ENCODE measurements around the gene TMEM154.

Gene TMEM154

DNA sequence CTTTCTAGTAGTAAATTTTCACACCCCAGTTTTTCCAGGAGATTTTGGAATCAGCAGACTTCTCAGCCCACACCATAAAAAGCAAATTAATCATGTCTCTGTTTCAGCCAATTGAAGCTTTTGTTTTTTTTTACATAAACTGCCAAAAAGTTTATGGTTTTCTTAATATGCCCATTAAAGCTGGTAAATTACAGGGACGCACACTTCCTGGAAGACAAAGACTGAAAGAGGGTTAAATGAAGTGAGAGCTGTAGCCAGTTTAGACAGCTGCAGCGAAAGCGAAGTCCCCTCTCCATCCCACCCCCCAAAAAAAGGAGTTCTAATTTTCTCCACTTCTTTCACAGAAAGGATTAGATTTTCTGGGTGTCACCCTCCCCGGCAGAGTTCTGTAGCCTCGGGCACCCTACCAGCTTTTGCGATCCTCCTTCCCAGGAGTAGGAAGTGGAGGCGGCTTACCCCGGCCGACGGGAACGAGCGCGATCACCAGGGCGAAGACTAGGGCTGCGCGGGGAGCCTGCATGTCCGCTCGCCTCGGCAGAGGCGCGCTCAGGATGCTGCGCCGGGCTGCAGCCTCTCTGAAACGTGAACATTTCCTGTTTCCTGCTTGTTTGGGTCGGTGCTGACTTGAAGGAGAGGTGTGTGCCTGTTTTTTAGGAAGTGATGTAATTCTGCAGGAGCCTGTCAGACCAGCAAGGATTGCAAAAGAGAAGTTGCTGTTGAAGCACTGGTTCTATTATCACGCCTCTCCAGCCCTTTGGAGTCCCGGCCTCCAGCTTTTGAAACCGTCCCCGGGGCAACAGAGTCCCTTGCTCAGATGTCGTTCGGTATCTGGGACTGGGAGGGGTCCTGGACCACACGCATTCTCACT is at the start of gene TMEM154 (continued):
- TF ChIP-seq ZNF274 (IDR thresholded peaks at IDR 0.05; ENCODE audit: low read length) (no peak), ZNF274 (tag by site-specific recombination; IDR thresholded peaks at IDR 0.05; ENCODE audit: borderline replicate concordance) (no peak), ZNF621 (tag by site-specific recombination; IDR thresholded peaks at IDR 0.05) (no peak), SP3 (tag by site-specific recombination; IDR thresholded peaks at IDR 0.05) (no peak), ZNF837 (tag by site-specific recombination; IDR thresholded peaks at IDR 0.05) (no peak), ZNF114 (tag by site-specific recombination; IDR thresholded peaks at IDR 0.05) (no peak), YY2 (tag by site-specific recombination; IDR thresholded peaks at IDR 0.05) (no peak), ZNF626 (tag by site-specific recombination; IDR thresholded peaks at IDR 0.05) (no peak), ZNF426 (tag by site-specific recombination; IDR thresholded peaks at IDR 0.05) (no peak), ZNF529 (tag by site-specific recombination; IDR thresholded peaks at IDR 0.05; ENCODE audit: insufficient replicate concordance) (no peak), ZNF302 (tag by site-specific recombination; IDR thresholded peaks at IDR 0.05; ENCODE audit: low read depth) (no peak), ZNF202 (tag by site-specific recombination; IDR thresholded peaks at IDR 0.05; ENCODE audit: borderline replicate concordance) (no peak), ZSCAN30 (tag by site-specific recombination; IDR thresholded peaks at IDR 0.05) (no peak), ZNF654 (tag by site-specific recombination; IDR thresholded peaks at IDR 0.05; ENCODE audit: low read depth) (no peak), ZNF211 (tag by site-specific recombination; IDR thresholded peaks at IDR 0.05; ENCODE audit: low read depth) (no peak), BCL11A (tag by site-specific recombination; IDR thresholded peaks at IDR 0.05; ENCODE audit: low read depth) (no peak), TCF7L2 (IDR thresholded peaks at IDR 0.05; ENCODE audit: borderline replicate concordance, low read depth, low read length) (no peak), ZNF555 (tag by site-specific recombination; conservative IDR thresholded peaks at IDR 0.05) (no peak), ZNF76 (tag by site-specific recombination; IDR thresholded peaks at IDR 0.05; ENCODE audit: borderline replicate concordance, low read depth) (no peak), ZNF747 (tag by site-specific recombination; IDR thresholded peaks at IDR 0.05) (no peak), SP7 (tag by site-specific recombination; IDR thresholded peaks at IDR 0.05) (no peak)
- TF ChIP-seq, protein P1, sequence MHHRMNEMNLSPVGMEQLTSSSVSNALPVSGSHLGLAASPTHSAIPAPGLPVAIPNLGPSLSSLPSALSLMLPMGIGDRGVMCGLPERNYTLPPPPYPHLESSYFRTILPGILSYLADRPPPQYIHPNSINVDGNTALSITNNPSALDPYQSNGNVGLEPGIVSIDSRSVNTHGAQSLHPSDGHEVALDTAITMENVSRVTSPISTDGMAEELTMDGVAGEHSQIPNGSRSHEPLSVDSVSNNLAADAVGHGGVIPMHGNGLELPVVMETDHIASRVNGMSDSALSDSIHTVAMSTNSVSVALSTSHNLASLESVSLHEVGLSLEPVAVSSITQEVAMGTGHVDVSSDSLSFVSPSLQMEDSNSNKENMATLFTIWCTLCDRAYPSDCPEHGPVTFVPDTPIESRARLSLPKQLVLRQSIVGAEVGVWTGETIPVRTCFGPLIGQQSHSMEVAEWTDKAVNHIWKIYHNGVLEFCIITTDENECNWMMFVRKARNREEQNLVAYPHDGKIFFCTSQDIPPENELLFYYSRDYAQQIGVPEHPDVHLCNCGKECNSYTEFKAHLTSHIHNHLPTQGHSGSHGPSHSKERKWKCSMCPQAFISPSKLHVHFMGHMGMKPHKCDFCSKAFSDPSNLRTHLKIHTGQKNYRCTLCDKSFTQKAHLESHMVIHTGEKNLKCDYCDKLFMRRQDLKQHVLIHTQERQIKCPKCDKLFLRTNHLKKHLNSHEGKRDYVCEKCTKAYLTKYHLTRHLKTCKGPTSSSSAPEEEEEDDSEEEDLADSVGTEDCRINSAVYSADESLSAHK (tag by site-specific recombination; IDR thresholded peaks at IDR 0.05), result no peak
- TF ChIP-seq, protein P2, sequence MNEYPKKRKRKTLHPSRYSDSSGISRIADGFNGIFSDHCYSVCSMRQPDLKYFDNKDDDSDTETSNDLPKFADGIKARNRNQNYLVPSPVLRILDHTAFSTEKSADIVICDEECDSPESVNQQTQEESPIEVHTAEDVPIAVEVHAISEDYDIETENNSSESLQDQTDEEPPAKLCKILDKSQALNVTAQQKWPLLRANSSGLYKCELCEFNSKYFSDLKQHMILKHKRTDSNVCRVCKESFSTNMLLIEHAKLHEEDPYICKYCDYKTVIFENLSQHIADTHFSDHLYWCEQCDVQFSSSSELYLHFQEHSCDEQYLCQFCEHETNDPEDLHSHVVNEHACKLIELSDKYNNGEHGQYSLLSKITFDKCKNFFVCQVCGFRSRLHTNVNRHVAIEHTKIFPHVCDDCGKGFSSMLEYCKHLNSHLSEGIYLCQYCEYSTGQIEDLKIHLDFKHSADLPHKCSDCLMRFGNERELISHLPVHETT (tag by site-specific recombination; IDR thresholded peaks at IDR 0.05), result no peak
- TF ChIP-seq, protein P3, sequence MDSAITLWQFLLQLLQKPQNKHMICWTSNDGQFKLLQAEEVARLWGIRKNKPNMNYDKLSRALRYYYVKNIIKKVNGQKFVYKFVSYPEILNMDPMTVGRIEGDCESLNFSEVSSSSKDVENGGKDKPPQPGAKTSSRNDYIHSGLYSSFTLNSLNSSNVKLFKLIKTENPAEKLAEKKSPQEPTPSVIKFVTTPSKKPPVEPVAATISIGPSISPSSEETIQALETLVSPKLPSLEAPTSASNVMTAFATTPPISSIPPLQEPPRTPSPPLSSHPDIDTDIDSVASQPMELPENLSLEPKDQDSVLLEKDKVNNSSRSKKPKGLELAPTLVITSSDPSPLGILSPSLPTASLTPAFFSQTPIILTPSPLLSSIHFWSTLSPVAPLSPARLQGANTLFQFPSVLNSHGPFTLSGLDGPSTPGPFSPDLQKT (IDR thresholded peaks at IDR 0.05; ENCODE audit: borderline replicate concordance, low read depth, low read length), result no peak
- TF ChIP-seq, protein P4, sequence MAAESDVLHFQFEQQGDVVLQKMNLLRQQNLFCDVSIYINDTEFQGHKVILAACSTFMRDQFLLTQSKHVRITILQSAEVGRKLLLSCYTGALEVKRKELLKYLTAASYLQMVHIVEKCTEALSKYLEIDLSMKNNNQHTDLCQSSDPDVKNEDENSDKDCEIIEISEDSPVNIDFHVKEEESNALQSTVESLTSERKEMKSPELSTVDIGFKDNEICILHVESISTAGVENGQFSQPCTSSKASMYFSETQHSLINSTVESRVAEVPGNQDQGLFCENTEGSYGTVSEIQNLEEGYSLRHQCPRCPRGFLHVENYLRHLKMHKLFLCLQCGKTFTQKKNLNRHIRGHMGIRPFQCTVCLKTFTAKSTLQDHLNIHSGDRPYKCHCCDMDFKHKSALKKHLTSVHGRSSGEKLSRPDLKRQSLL (tag by site-specific recombination; IDR thresholded peaks at IDR 0.05), result no peak
- TF ChIP-seq, protein P5, sequence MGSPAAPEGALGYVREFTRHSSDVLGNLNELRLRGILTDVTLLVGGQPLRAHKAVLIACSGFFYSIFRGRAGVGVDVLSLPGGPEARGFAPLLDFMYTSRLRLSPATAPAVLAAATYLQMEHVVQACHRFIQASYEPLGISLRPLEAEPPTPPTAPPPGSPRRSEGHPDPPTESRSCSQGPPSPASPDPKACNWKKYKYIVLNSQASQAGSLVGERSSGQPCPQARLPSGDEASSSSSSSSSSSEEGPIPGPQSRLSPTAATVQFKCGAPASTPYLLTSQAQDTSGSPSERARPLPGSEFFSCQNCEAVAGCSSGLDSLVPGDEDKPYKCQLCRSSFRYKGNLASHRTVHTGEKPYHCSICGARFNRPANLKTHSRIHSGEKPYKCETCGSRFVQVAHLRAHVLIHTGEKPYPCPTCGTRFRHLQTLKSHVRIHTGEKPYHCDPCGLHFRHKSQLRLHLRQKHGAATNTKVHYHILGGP (tag by site-specific recombination; IDR thresholded peaks at IDR 0.05), result peak; percentile 75; the same call in 1 of the 2 replicates
- TF ChIP-seq, protein P6, sequence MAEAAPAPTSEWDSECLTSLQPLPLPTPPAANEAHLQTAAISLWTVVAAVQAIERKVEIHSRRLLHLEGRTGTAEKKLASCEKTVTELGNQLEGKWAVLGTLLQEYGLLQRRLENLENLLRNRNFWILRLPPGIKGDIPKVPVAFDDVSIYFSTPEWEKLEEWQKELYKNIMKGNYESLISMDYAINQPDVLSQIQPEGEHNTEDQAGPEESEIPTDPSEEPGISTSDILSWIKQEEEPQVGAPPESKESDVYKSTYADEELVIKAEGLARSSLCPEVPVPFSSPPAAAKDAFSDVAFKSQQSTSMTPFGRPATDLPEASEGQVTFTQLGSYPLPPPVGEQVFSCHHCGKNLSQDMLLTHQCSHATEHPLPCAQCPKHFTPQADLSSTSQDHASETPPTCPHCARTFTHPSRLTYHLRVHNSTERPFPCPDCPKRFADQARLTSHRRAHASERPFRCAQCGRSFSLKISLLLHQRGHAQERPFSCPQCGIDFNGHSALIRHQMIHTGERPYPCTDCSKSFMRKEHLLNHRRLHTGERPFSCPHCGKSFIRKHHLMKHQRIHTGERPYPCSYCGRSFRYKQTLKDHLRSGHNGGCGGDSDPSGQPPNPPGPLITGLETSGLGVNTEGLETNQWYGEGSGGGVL (tag by site-specific recombination; IDR thresholded peaks at IDR 0.05), result no peak
- TF ChIP-seq, protein P7, sequence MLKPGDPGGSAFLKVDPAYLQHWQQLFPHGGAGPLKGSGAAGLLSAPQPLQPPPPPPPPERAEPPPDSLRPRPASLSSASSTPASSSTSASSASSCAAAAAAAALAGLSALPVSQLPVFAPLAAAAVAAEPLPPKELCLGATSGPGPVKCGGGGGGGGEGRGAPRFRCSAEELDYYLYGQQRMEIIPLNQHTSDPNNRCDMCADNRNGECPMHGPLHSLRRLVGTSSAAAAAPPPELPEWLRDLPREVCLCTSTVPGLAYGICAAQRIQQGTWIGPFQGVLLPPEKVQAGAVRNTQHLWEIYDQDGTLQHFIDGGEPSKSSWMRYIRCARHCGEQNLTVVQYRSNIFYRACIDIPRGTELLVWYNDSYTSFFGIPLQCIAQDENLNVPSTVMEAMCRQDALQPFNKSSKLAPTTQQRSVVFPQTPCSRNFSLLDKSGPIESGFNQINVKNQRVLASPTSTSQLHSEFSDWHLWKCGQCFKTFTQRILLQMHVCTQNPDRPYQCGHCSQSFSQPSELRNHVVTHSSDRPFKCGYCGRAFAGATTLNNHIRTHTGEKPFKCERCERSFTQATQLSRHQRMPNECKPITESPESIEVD (tag by site-specific recombination; IDR thresholded peaks at IDR 0.05), result peak; percentile 42; the same call in 1 of the 2 replicates
